GM21447 (cell line): ENCODE data around the gene BEND7.
A peak's percentile ranks its signal among the peaks of the same experiment; 100 is the strongest.
"Not testable (repeated sequence)": the region's sequence is repeated elsewhere in the genome, so short reads cannot be mapped to it uniquely, and the experiment has no call there.

Experiments
- ATAC-seq: cut with Tn5 transposase; IDR thresholded peaks from one replicate; pipeline ENCODE4 v1.9.1; 2021; ENCODE audit not compliant: unreplicated experiment

BEND7 gene

DNA sequence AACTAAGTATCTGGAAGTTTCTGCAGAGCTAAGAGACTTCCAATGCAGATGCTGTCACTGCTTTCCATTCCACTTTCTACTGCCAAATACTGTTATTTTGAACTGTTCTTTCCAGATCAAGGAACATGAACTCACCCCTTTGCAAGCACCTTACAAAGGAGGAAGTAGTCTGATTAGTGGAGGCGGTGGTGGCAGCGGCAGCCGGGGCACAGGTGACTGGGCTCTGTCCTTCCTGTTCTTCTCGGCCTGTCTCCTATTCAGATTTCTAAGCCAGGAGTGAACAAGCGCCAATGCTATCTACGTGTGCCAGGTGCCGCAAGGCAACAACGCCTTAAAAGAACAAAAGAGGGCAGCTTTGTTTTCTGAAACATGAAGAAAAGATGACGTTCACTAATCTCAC is 44.9 kb downstream of the BEND7 start:
- ATAC-seq: no peak

GRCh38 chr10:13483073-13483472 is 45.7 kb downstream of the BEND7 start:
- peak; percentile 65 for ATAC-seq

DNA sequence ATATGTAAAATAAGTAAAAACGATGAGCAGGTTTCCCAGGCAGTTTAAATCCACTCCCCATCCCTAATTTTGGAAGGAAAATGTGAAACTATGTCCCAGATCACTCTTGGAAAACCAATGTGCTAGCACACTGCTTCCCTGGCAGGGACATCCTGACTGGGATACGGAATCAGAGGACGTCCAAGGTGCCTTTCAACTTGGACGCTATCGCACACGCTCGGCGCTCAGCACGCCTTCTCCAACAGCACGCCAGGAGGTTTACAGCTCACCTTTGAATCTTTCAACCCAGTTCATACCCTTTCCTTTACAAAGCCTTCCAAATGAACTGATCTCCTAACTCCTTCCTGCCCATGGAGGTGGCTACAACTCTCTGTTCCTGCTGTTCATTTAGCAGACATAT is 47.1 kb downstream of the BEND7 start:
- ATAC-seq: no peak

GRCh38 chr10:13475124-13475523 is 53.7 kb downstream of the BEND7 start:
- no peak for ATAC-seq

- no peak for ATAC-seq
Measured at GRCh38 chr10:13473986-13474385, 54.8 kb downstream of the BEND7 start.

DNA sequence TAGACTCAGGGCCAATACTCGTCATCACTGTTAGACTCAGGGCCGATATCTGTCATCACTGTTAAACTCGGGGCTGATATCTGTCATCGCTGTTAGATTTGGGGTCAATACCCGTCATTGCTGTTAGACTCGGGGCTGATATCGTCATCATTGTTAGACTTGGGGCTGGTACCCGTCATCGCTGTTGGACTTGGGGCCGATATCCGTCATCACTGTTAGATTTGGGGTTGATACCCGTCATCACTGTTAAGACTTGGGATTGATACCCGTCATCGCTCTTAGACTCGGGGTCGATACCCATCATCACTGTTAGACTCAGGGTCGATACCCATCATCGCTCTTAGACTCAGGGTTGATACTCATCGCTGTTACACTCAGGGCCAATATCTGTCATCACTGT is 56.5 kb downstream of the BEND7 start:
- ATAC-seq: no peak

- ATAC-seq: no peak
Measured at GRCh38 chr10:13470270-13470669, 58.5 kb downstream of the BEND7 start.

- ATAC-seq: no peak
Measured at GRCh38 chr10:13462551-13462950, 66.3 kb downstream of the BEND7 start.

- ATAC-seq: no peak
Measured at GRCh38 chr10:13458687-13459012, 70.2 kb downstream of the BEND7 start.

DNA sequence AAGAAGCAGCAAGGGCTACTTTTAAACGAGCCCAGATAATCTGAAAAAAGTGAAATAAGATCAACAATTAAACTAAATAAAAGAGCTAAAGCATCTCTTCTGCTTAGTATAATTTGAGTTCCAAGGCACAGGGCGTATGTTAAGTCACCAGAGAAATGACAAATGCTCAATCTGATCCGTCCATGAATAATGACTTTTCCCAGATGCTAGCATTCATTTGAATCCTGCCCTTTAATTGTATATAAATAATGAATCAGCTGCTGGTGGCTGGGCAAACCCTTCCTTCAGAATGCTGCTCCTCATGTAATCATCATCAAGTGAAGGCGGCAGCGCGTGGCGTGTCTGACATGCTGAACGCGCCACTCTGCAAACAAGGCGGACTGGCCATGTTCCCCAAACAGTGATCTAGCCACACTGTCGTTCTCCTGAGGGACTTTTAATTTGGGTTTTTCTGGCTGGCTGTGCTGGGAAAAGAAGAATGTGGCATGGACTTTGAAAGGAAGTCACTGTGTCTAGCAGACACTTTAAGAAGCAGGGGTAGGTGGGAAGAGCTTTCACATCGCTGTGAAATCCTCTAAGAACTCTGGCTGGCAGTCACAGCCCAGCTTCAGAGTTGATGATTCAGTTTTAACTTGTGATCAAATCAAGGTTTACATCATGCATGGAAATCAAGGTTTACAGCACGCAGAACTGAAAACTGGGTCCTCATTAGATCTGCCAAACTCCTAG is 70.7 kb downstream of the BEND7 start:
- ATAC-seq: no peak

DNA sequence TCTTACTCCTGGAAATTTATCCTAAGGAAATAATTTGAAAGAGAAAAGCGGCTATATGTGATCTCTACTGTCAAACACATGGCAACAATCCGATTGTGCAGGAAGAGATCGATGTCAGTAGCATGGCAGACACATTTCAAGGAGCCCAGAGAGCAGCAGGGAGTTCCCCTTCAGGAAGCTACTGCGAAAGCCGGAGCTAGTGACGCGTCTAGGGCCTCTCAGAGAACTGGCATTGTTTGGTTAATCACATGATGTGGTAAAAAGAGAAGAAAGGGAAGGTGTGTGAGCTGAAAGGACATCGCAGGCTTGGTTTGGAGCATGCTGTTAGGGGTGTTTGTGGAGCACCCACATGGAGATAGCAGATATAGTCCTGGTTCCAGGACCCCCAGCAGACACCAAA is 74.9 kb downstream of the BEND7 start:
- no peak for ATAC-seq

- no peak for ATAC-seq
Measured at GRCh38 chr10:13450069-13450468, 78.7 kb downstream of the BEND7 start.

DNA sequence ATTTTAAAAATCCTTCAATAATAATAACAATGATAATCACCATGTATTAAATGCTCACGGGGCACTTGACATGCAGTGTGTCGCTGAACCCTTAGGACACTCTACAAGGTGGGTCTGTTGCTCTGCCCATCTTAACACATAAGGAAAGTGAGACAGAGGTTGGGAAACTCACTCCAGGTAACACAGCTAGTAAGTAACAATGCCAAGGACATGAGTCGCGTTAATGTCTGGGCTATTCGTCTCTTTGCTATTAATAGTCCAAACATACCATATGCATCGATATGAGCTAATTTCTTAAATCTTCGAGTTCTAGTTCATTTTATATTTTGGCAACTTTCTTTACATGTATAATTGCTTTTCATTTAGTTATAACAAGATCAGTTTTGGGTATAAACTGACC is 79.5 kb downstream of the BEND7 start:
- no peak for ATAC-seq

- no peak for ATAC-seq
Measured at GRCh38 chr10:13448216-13448615, 80.6 kb downstream of the BEND7 start.

DNA sequence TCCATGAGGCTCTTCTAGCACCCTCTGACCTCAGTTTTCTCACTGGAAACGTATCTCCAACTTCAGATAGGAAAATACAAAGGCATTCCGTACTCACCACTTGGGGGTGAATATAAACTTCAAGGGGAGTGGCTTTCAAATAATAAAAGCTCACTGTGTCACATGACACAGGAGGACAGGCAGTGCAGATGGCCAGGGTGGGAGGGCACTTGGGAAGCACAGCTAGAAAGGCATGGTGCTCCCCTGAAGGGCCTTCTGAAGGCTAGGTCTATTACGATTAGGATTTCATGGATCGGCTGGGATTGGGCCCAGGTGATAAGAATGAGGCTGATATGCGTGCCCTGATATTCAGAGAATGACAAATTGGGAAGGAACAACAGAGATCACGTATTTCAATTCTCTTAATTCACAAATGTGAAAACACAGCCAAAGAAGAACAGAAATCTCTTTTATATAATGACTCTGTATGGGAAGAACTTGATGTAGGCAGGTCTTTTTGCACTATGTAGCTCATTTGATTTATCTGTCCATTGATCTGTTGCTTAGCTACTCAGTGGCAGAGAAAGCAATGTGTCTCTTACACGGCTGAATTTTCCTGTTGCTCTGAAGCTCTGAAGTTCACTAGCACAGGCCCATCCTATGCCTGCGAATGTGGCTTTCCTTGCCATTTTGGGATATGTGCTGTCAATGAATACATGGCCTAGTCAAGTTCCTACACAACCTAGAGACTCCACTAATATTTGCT is 83.0 kb downstream of the BEND7 start:
- no peak for ATAC-seq

DNA sequence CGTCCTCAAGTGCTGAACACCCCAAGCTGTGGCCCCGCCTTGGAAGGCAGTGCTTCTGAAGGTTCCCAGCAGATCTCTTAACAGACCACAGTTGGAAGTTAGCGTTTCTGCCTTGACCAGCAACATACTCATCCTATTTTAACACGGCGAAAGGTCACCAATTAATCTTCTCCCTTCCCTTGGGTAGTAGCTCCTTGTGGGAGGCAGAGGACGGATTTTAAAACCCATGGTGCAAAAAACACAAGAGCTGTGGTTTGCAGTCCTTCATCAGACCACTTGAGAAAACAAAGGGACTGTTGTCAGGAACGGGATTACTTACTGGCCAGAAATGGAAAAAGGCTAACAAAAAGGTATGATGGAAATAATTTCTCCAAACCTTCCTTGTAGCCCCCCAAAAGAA is 87.3 kb downstream of the BEND7 start:
- ATAC-seq: no peak

DNA sequence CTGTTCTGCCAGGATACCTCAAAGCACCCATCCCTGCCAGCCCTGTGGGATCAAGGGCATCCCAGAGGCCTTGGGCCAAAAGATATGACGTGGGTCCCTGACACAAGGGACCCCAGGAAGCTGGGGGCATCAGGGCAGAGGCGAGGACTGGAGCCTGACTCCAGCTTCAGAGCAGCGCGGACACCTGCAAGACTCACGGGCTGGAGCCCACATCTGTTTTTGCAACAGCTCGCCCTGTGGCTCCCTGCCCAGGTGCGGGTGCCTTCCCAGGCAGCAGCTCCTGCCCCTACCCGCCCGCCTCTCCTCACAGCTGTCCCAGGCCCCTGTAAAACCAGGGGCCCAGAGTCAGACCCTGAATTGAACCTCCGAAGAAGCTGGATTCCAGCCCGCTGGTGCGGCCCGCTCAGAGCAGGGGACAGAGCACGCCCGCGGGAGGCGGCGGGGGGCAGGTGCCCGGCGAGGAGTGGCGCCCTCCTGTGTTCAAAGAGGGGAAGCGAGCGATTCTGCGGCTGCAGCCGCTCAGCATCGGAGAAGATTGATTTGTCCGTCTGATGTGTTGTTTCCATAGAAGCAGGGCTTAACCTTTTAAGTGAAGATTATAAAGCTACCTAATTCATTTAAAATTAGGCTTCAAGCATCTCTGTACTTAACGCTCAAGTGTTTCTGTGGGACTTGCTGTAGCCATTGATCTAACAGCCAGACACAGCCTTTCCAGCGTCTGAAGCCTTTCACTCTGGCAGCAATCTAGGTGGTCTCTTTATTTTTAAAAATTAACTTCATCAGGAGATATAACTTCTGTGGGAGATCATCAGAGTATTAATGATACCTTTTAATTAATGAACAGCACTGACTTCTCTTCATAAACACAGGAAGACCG is 88.4 kb downstream of the BEND7 start:
- no peak for ATAC-seq

- no peak for ATAC-seq
Measured at GRCh38 chr10:13439313-13440184, 89.3 kb downstream of the BEND7 start.

GRCh38 chr10:13437026-13437555 is 91.7 kb downstream of the BEND7 start:
- no peak for ATAC-seq

- ATAC-seq: not testable (repeated sequence)
Measured at GRCh38 chr10:13427943-13428342, 100.9 kb downstream of the BEND7 start.

- no peak for ATAC-seq
Measured at GRCh38 chr10:13425397-13425796, 103.4 kb downstream of the BEND7 start.
